PC-9 (cell line): ENCODE measurements around the gene ODF2.

Experiments
- CTCF ChIP-seq: fragments of 200-600 bp; sonication (generic); conservative IDR thresholded peaks from 2 replicates; pipeline ENCODE4 v1.6.1; 2017; ENCODE audit warnings: mixed run types, antibody characterized with exemption, mild to moderate bottlenecking, moderate library complexity
- EZH2 ChIP-seq: fragments of 200-600 bp; sonication (generic); IDR thresholded peaks from 2 replicates; pipeline ENCODE4 v1.8.0; 2017; ENCODE audit warnings: antibody characterized with exemption, low read depth

DNA sequence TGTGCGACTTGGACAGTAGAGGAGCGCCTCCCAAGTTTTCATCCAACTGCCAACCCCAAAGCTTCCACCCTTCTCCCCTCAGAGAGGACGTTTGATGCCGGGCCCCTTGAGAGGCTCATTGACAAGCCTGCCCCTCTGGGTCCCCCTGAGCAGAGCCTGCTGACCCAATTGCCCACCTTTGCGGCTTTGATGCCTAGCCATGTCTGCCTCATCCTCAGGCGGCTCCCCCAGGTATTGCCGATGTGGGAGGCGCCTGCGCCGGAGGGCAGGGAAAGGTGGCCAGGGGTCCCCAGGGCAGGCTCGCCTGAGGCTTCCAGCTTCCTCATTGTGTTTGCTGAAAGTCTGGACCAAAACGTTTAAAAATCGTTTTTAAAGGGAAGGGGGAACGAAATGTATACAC lies 1.4 kb downstream of the ODF2 start:
- TF ChIP-seq EZH2 (no peak), CTCF (no peak)
